Measurements from ENCODE around the gene SYT1. TPM values are rescaled to one million over a fixed set of nuclear protein-coding genes. Genes with fewer than 3 reads are reported as not detected.

SYT1 gene
- total RNA-seq, 1 experiment from 2014 or later = 15.8 TPM

DNA sequence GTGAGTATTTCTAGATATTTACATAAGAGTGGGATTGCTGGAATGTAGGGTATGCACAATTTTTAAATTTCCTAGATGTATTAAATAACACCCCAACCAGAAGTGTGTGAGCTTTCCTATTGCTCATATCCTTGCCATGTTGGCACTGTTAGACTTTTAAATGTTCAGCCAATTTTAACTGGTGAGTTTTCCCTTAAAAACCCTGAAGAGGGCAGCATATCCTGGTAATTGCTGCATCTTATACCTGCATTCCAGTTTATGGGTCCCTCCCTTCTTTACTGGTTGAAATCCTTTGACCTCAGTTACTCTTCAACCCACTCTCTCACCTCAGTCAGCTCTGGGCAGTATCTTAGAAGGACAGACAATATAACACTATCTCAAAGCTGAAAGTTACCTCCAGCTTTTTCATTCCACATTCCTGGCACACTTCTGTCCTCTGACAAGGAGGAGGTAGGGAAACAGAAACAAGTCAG is 555.6 kb downstream of the SYT1 start:
- H4K5ac ChIP-seq (ENCODE audit: insufficient read length, low read depth, low read length) = no peak overlapping the region
- no peak overlapping the region for H3K9ac ChIP-seq (ENCODE audit: extremely low read depth, insufficient read length, low read length)
- no peak overlapping the region for H4K91ac ChIP-seq (ENCODE audit: insufficient read length, low read depth, low read length)
- H3K27ac ChIP-seq (ENCODE audit: insufficient read length, low read depth, low read length) = no peak overlapping the region
- no peak overlapping the region for H2BK5ac ChIP-seq (ENCODE audit: insufficient read length, low read length)
- H3K27me3 ChIP-seq (ENCODE audit: insufficient read depth, low read length) = no peaks in the 10 kb centered on the region
- TF ChIP-seq, protein P1, sequence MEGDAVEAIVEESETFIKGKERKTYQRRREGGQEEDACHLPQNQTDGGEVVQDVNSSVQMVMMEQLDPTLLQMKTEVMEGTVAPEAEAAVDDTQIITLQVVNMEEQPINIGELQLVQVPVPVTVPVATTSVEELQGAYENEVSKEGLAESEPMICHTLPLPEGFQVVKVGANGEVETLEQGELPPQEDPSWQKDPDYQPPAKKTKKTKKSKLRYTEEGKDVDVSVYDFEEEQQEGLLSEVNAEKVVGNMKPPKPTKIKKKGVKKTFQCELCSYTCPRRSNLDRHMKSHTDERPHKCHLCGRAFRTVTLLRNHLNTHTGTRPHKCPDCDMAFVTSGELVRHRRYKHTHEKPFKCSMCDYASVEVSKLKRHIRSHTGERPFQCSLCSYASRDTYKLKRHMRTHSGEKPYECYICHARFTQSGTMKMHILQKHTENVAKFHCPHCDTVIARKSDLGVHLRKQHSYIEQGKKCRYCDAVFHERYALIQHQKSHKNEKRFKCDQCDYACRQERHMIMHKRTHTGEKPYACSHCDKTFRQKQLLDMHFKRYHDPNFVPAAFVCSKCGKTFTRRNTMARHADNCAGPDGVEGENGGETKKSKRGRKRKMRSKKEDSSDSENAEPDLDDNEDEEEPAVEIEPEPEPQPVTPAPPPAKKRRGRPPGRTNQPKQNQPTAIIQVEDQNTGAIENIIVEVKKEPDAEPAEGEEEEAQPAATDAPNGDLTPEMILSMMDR (conservative IDR thresholded peaks at IDR 0.05) = peak; percentile 79
- no peak overlapping the region for H2BK120ac ChIP-seq (ENCODE audit: low read depth, low read length, poor library complexity, severe bottlenecking)
- H3K4me2 ChIP-seq (ENCODE audit: insufficient read depth, insufficient read length, low read length) = no peak overlapping the region
- no peaks in the 10 kb centered on the region for H3K23me2 ChIP-seq (ENCODE audit: insufficient read length, low read depth, low read length, poor library complexity, severe bottlenecking)
- H3K9me3 ChIP-seq (ENCODE audit: control insufficient read depth, low read depth, low read length) = no peaks in the 10 kb centered on the region
- H3K27ac Mint-ChIP-seq = peak overlapping the region in 2 of 3 experiments; percentile 13 to 32; a peak in 2 of 7 replicates
- no peak overlapping the region for H3T11ph ChIP-seq (ENCODE audit: low read length)
- no peak overlapping the region for H3K4ac ChIP-seq (ENCODE audit: low read depth, low read length)
- no peak overlapping the region for H3K14ac ChIP-seq (ENCODE audit: insufficient read depth, low read length)
- H3K79me1 ChIP-seq (ENCODE audit: insufficient read depth, low read depth, low read length, poor library complexity, severe bottlenecking) = no peaks in the 10 kb centered on the region
- H3K79me2 ChIP-seq (ENCODE audit: insufficient read depth, low read length) = no peaks in the 10 kb centered on the region
- H2BK12ac ChIP-seq (ENCODE audit: insufficient read length, low read depth, low read length) = no peak overlapping the region
- H3K4me1 ChIP-seq (ENCODE audit: insufficient read depth, low read length) = peaks cover 6% of the 10 kb centered on the region
- H3K18ac ChIP-seq (ENCODE audit: insufficient read length, low read depth, low read length) = no peak overlapping the region
- H3K9me3 Mint-ChIP-seq = no peaks in the 10 kb centered on the region
- no peak overlapping the region for H3K56ac ChIP-seq (ENCODE audit: insufficient read length, low read depth, low read length)
- no peak overlapping the region for H2BK20ac ChIP-seq (ENCODE audit: low read depth, low read length, poor library complexity, severe bottlenecking)
- no peak overlapping the region for H2AK5ac ChIP-seq (ENCODE audit: insufficient read length, low read length)
- H4K8ac ChIP-seq (replicated peaks; ENCODE audit: insufficient read length, low read depth, low read length) = no peak overlapping the region
- H2AFZ ChIP-seq (ENCODE audit: low read length) = no peak overlapping the region
- no peak overlapping the region for H3K23ac ChIP-seq (ENCODE audit: insufficient read length, low read depth, low read length)
- H3K4me3 Mint-ChIP-seq = no peak overlapping the region
- H3K36me3 Mint-ChIP-seq (ENCODE audit: insufficient read depth in 1 of 3, low read depth in 3 of 3) = no peaks in the 10 kb centered on the region
- no peaks in the 10 kb centered on the region for H3K27me3 Mint-ChIP-seq (ENCODE audit: low read depth)
- peaks cover 3% of the 10 kb centered on the region for H4K20me1 ChIP-seq (ENCODE audit: control insufficient read depth, insufficient read depth, insufficient read length)
- no peak for DNase-seq
- peaks cover 48 to 63% of the 10 kb centered on the region in 2 experiments for H3K4me1 Mint-ChIP-seq
- H2BK15ac ChIP-seq (ENCODE audit: low read depth, low read length) = no peak overlapping the region

All from H9 (cell line).